Neutrophil (primary cell): ENCODE results near the gene FSTL4.

Experiments used
- H3K27ac ChIP-seq: fragments of 200-600 bp; sonication (generic); 2 replicates; pipeline ENCODE4 v1.5.1; 2016; ENCODE audit warnings: mild to moderate bottlenecking, moderate library complexity
- H3K27me3 ChIP-seq: fragments of 200-600 bp; sonication (generic); 2 replicates; pipeline ENCODE4 v1.6.0; 2016; ENCODE audit warnings: mild to moderate bottlenecking
- H3K36me3 ChIP-seq: fragments of 200-600 bp; sonication (generic); 2 replicates; pipeline ENCODE4 v1.5.1; 2017
- H3K4me1 ChIP-seq, 2 experiments: fragments of 200-600 bp in 1 of 2; sonication (generic) in 1 of 2; 1 replicate in 1 of 2; 2 replicates in 1 of 2; pipeline versions ENCODE4 v1.5.1 to v1.6.1; 2013 to 2016; ENCODE audit warnings: low read depth in 1 of 2, low read length in 1 of 2, mild to moderate bottlenecking in 1 of 2, moderate library complexity in 1 of 2; ENCODE audit not compliant: control insufficient read depth in 1 of 2, insufficient read depth in 1 of 2
- H3K4me3 ChIP-seq, 2 experiments: fragments of 200-600 bp in 1 of 2; sonication (generic) in 1 of 2; 1 replicate in 1 of 2; 2 replicates in 1 of 2; pipeline ENCODE4 v1.5.1; 2013 to 2016; ENCODE audit warnings: low read depth in 1 of 2, low read length in 1 of 2, mild to moderate bottlenecking in 1 of 2, moderate library complexity in 1 of 2
- H3K9me3 ChIP-seq: fragments of 200-600 bp; sonication (generic); 2 replicates; pipeline ENCODE4 v1.5.1; 2016
- CTCF ChIP-seq: fragments of 200-600 bp; sonication (generic); IDR thresholded peaks from 2 replicates; pipeline ENCODE4 v1.5.1; 2016; ENCODE audit warnings: antibody characterized with exemption

The FSTL4 gene

GRCh38 chr5:133235696-133236426, 376.5 kb downstream of the FSTL4 start:
- Histone ChIP-seq H3K27me3 (no peaks in the 10 kb centered on the region), H3K36me3 (no peaks in the 10 kb centered on the region), H3K4me1 (no peaks in the 10 kb centered on the region), H3K4me3 (no peak overlapping the region), H3K27ac (no peak overlapping the region), H3K9me3 (no peaks in the 10 kb centered on the region)
- TF ChIP-seq CTCF: no peak

GRCh38 chr5:133234911-133235310, 377.4 kb downstream of the FSTL4 start:
- Histone ChIP-seq H3K4me3 (no peak overlapping the region), H3K27me3 (no peaks in the 10 kb centered on the region), H3K27ac (no peak overlapping the region), H3K36me3 (no peaks in the 10 kb centered on the region), H3K9me3 (no peaks in the 10 kb centered on the region), H3K4me1 (no peaks in the 10 kb centered on the region)
- TF ChIP-seq CTCF: no peak

- Histone ChIP-seq H3K27me3 (no peaks in the 10 kb centered on the region), H3K4me3 (no peak overlapping the region), H3K4me1 (no peaks in the 10 kb centered on the region), H3K36me3 (no peaks in the 10 kb centered on the region), H3K27ac (no peak overlapping the region), H3K9me3 (no peaks in the 10 kb centered on the region)
- TF ChIP-seq CTCF: no peak
These were observed 378.1 kb downstream of the FSTL4 start for GRCh38 chr5:133234273-133234672.

GRCh38 chr5:133233616-133234015, 378.7 kb downstream of the FSTL4 start:
- Histone ChIP-seq H3K27ac (no peak overlapping the region), H3K4me3 (no peak overlapping the region), H3K27me3 (no peaks in the 10 kb centered on the region), H3K9me3 (no peaks in the 10 kb centered on the region), H3K4me1 (no peaks in the 10 kb centered on the region), H3K36me3 (no peaks in the 10 kb centered on the region)
- no peak for TF ChIP-seq CTCF

- no peaks in the 10 kb centered on the region for H3K9me3 ChIP-seq
- no peak overlapping the region for H3K4me3 ChIP-seq
- no peaks in the 10 kb centered on the region for H3K36me3 ChIP-seq
- TF ChIP-seq CTCF: no peak
- H3K27me3 ChIP-seq: no peaks in the 10 kb centered on the region
- H3K4me1 ChIP-seq: no peaks in the 10 kb centered on the region
- no peak overlapping the region for H3K27ac ChIP-seq
These were observed 379.4 kb downstream of the FSTL4 start for GRCh38 chr5:133232911-133233310.
